Measurements from ENCODE around the gene ASIC2.

Gene ASIC2

GRCh38 chr17:33016920-33017319 lies 276.2 kb downstream of the ASIC2 start:
- no peak for TF ChIP-seq CTCF (IDR thresholded peaks at IDR 0.05; ENCODE audit: low read length)
- H2AFZ ChIP-seq (ENCODE audit: low read length) = no peak overlapping the region

GRCh38 chr17:33015716-33016346 lies 277.3 kb downstream of the ASIC2 start:
- H3K27me3 ChIP-seq (ENCODE audit: insufficient read depth, low read length) = peaks cover 3% of the 10 kb centered on the region; the same call in 1 of the 2 replicates
- H3K27ac ChIP-seq (ENCODE audit: low read depth, low read length, poor library complexity, severe bottlenecking) = no peak overlapping the region
- no peaks in the 10 kb centered on the region for H3F3A ChIP-seq (ENCODE audit: insufficient read depth, low read length)
- H3K9me3 ChIP-seq (ENCODE audit: low read length) = no peaks in the 10 kb centered on the region
- no peaks in the 10 kb centered on the region for H4K20me1 ChIP-seq (ENCODE audit: insufficient read depth, low read length)
- H3K4me1 ChIP-seq (ENCODE audit: insufficient read depth, low read length, severe bottlenecking) = no peaks in the 10 kb centered on the region
- H3K9ac ChIP-seq (ENCODE audit: low read length) = no peak overlapping the region
- H3K9me2 ChIP-seq (ENCODE audit: low read depth, low read length) = no peaks in the 10 kb centered on the region
- no peaks in the 10 kb centered on the region for H3K36me3 ChIP-seq (ENCODE audit: insufficient read depth, low read length)
- H3K4me3 ChIP-seq (ENCODE audit: low read depth, low read length, poor library complexity, severe bottlenecking) = no peak overlapping the region
- no peaks in the 10 kb centered on the region for H3K79me2 ChIP-seq (ENCODE audit: insufficient read depth, low read length)
- H2AFZ ChIP-seq (ENCODE audit: low read length) = no peak overlapping the region
- no peak overlapping the region for H3K4me2 ChIP-seq (ENCODE audit: low read length)
- TF ChIP-seq CTCF (IDR thresholded peaks at IDR 0.05; ENCODE audit: low read length) = no peak
- TF ChIP-seq EZH2 (IDR thresholded peaks at IDR 0.05; ENCODE audit: borderline replicate concordance, low read length) = no peak

More at GRCh38 chr17:33016920-33017319, 276.2 kb downstream of the ASIC2 start:
- H3K9me3 ChIP-seq (ENCODE audit: low read length) = no peaks in the 10 kb centered on the region
- H3K4me3 ChIP-seq (ENCODE audit: low read depth, low read length, poor library complexity, severe bottlenecking) = no peak overlapping the region
- H3K9ac ChIP-seq (ENCODE audit: low read length) = no peak overlapping the region
- no peaks in the 10 kb centered on the region for H3K4me1 ChIP-seq (ENCODE audit: insufficient read depth, low read length, severe bottlenecking)
- H3K27me3 ChIP-seq (ENCODE audit: insufficient read depth, low read length) = peaks cover 3% of the 10 kb centered on the region; the same call in 1 of the 2 replicates
- no peak overlapping the region for H3K27ac ChIP-seq (ENCODE audit: low read depth, low read length, poor library complexity, severe bottlenecking)
- H3K79me2 ChIP-seq (ENCODE audit: insufficient read depth, low read length) = no peaks in the 10 kb centered on the region
- no peaks in the 10 kb centered on the region for H3F3A ChIP-seq (ENCODE audit: insufficient read depth, low read length)
- no peaks in the 10 kb centered on the region for H4K20me1 ChIP-seq (ENCODE audit: insufficient read depth, low read length)
- H3K9me2 ChIP-seq (ENCODE audit: low read depth, low read length) = no peaks in the 10 kb centered on the region
- H3K4me2 ChIP-seq (ENCODE audit: low read length) = no peak overlapping the region
- H3K36me3 ChIP-seq (ENCODE audit: insufficient read depth, low read length) = no peaks in the 10 kb centered on the region

- Histone ChIP-seq H3K27ac (ENCODE audit: low read depth, low read length, poor library complexity, severe bottlenecking) (no peak overlapping the region), H3K4me3 (ENCODE audit: low read depth, low read length, poor library complexity, severe bottlenecking) (no peak overlapping the region), H3K27me3 (ENCODE audit: insufficient read depth, low read length) (peaks cover 3% of the 10 kb centered on the region; the same call in 1 of the 2 replicates), H4K20me1 (ENCODE audit: insufficient read depth, low read length) (no peaks in the 10 kb centered on the region), H3K9me2 (ENCODE audit: low read depth, low read length) (no peaks in the 10 kb centered on the region), H3K79me2 (ENCODE audit: insufficient read depth, low read length) (no peaks in the 10 kb centered on the region), H3K36me3 (ENCODE audit: insufficient read depth, low read length) (no peaks in the 10 kb centered on the region), H3K9me3 (ENCODE audit: low read length) (no peaks in the 10 kb centered on the region), H3K4me1 (ENCODE audit: insufficient read depth, low read length, severe bottlenecking) (no peaks in the 10 kb centered on the region), H3K4me2 (ENCODE audit: low read length) (no peak overlapping the region), H3K9ac (ENCODE audit: low read length) (no peak overlapping the region), H3F3A (ENCODE audit: insufficient read depth, low read length) (no peaks in the 10 kb centered on the region), H2AFZ (ENCODE audit: low read length) (no peak overlapping the region)
- TF ChIP-seq EZH2 (IDR thresholded peaks at IDR 0.05; ENCODE audit: borderline replicate concordance, low read length) = no peak
- no peak for TF ChIP-seq CTCF (IDR thresholded peaks at IDR 0.05; ENCODE audit: low read length)
Measured at GRCh38 chr17:33014751-33015150, 278.3 kb downstream of the ASIC2 start.

Data from OCI-LY1 (cell line).